ENCODE results near the gene KRT79.
A peak's percentile ranks its signal among the peaks of the same experiment; 100 is the strongest.

The KRT79 gene

DNA sequence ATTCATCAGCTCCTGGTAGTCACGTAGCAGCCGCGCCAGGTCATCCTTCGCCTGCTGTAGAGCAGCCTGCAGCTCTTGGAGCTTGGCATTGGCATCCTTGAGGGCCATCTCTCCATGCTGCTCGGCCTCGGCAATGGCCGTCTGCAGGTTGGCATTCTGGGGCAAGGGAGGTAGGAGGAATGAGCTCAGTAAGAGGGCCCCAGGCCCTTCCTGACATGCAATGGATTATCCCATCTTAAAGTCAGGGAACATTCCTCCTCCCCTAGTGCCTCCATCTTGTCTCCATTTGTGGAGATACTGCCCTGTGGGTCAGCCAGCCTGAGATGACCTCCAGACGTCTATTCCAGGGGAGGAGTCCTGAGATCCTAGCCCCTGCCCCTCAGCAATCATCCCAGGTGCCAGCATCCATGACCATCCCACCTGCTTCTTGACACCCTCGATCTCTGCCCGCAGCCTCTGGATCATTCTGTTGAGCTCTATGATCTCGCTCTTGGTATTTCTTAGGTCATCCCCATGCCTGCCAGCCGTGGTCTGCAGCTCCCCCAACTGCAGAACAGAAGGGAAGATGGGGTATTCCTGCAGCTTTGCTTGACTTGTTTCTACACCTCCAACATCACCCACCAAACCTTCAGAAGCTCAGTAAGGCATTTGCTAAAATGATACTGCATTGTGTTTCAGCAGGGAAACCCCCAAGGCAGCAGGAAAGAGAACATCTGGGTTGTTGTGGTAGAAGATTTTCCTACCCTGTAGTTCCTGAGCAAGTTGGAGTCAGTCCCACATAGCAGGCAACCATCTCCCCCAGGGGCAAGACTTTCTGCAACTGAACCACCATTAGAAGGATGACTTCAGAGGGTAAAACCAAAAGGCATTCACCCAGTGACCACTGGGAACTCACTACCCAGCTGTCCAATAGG, 42.6 kb downstream of the KRT79 start:
- no peak for DNase-seq
- Mint-ChIP-seq H3K36me3 (ENCODE audit: low read depth) (no peaks in the 10 kb centered on the region), H3K4me3 (no peak overlapping the region), H3K27ac (no peak overlapping the region), H3K4me1 (ENCODE audit: low read depth) (peaks cover 40% of the 10 kb centered on the region), H3K9me3 (no peaks in the 10 kb centered on the region), H3K27me3 (peaks cover 33% of the 10 kb centered on the region)

DNA sequence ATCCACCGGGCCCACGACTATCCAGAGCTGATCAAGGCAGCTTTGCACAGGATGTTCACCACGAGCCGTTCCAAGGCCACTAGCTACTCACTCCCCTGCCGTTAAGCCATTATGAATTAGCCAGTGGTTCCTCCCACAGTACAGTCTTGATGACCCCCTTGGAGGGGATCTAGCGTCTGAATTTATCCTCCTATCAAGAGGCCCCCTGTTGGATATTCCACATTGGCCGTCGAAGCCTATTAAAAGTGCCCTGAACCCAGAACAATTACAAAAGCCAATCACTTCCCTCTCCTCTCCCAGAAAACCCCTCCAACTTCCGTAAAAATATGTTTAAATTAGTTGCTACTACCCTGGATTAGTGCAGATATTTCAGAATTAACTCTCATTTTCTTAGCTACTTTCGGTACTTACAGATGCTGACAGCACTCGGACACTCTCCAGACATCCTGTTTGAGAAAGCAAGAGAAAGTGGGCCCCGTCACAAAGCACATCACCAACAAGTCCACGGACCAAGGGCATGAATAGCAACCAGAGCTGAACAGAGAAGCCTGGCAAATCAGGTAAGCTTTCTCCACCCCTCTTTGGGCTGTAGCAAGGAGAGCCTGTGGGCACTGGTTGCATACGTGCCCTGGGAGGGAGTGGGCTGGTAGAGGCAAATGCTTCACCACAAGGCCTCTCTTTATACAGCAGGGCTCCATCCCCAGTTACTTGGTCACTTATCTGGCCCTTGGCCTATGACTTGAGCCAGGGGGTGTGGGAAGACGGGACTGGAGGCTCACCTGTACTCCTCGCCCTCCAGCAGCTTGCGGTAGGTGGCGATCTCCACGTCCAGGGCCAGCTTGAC, 43.5 kb downstream of the KRT79 start:
- Mint-ChIP-seq H3K27me3 (peaks cover 33% of the 10 kb centered on the region), H3K4me1 (ENCODE audit: low read depth) (peaks cover 40% of the 10 kb centered on the region), H3K4me3 (no peak overlapping the region), H3K27ac (no peak overlapping the region), H3K9me3 (no peaks in the 10 kb centered on the region), H3K36me3 (ENCODE audit: low read depth) (no peaks in the 10 kb centered on the region)
- no peak for DNase-seq

DNA sequence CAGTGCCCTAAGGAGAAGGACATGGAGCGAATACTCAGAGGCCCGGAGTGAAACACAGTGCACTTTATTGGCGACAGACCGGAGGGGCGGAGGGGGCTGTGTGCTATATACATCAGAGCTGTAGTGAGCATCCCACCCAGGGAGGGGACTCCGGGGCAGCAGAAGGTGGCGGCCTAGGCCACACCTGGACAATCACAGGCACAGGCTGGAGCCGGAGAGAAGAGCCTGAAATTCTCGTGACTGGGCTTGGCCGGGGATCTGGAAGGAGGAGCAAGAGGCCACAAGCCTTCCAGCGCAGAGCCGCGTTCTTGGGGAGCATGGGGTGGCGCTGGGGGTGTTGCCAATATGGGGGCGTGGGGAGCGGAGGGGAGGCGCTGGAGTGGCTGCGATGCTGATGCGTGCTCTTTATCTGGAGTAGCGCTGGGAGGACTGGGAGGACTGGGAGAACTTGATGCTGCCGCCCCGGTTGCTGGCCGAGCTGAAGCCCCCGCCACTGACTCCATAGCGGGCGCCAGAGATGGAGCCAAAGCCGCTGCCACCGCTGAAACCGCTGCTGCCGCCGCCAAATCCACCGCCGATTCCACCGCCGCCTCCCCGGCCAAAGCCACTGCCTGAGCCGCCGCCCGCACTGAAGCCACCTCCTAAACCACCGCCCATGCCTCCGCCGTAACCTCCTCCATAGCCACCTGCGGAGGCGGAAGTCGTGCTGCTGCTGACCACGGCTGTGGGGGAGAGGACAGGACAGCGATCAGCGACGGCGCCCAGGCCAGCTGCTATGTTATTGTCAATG, 44.3 kb downstream of the KRT79 start:
- Mint-ChIP-seq H3K27me3 (peaks cover 33% of the 10 kb centered on the region), H3K4me1 (ENCODE audit: low read depth) (peaks cover 38% of the 10 kb centered on the region), H3K4me3 (no peak overlapping the region), H3K27ac (no peak overlapping the region), H3K9me3 (no peaks in the 10 kb centered on the region), H3K36me3 (ENCODE audit: low read depth) (no peaks in the 10 kb centered on the region)
- peak; percentile 34 for DNase-seq

DNA sequence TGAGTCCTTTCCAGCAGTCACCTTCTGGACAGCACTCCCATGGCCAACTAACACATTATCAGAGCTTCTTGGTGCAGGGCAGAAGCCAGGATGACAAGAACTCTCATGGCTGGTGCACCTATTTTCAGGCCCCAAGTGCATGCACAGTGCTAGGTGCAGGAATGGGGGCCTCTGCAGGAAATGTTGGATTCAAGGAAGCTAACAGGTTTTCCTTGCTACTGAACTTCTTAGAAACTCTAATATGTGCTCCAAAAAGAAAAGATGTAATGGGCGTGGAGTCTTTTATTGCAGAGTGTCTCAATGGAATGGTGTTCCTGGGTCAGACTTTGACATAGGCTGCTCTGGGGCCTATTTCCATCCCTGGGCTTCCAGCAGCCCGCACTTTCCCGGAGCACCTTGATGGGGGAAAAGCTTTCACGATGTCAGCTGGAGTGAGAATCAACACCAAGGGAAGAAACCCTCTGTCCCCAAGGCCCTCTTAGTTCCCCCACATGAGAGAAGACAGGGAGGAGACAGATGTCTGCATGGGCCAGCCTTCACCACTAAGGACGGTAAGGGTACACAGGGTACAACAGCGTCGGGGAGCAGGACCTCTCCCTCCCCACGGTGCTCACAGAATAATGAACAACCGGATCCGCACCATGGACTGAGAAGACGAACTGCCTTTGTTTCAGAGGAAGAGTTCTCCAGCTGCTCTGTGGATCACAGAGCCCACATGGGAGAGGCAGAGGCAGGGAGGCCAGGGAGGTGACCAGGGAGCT, 45.1 kb downstream of the KRT79 start:
- H3K36me3 Mint-ChIP-seq (ENCODE audit: low read depth), result no peaks in the 10 kb centered on the region
- no peak overlapping the region for H3K4me3 Mint-ChIP-seq
- DNase-seq, result no peak
- H3K27me3 Mint-ChIP-seq, result peaks cover 33% of the 10 kb centered on the region
- H3K27ac Mint-ChIP-seq, result no peak overlapping the region
- no peaks in the 10 kb centered on the region for H3K9me3 Mint-ChIP-seq
- peaks cover 30% of the 10 kb centered on the region for H3K4me1 Mint-ChIP-seq (ENCODE audit: low read depth)

DNA sequence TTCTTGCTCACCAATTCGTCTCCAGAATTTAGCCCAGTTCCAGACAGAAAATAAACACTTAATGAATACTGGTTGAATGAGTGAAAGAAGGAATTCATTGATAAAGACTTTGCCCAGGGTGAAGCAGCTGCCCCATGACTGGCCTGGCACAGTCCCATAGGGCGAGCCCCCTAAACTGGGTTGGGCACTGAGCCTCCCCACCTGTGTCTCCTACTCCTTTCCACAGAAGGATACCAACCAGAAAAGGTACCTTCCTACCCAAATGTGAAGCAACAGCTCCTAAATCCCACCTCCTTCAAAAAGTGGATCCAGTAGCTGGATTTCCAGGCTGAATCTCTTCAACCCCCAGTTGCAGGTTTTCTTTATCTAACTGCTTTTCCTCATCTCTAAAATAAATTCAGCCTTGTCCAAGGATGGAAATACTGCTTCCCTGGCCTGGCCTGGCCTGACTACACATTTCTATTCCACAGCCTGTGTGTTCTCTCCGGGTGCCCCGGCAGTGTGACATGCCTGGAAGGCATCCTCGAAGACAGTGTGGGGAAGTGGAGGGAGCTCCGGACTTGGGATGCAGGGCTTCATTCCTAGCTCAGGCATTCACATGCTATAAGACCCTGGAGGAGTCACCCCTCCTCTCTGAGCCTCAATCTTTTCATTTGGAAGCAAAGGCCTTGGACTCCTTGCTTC, 45.8 kb downstream of the KRT79 start:
- Mint-ChIP-seq H3K9me3 (no peaks in the 10 kb centered on the region), H3K36me3 (ENCODE audit: low read depth) (no peaks in the 10 kb centered on the region), H3K27ac (no peak overlapping the region), H3K4me1 (ENCODE audit: low read depth) (peaks cover 27% of the 10 kb centered on the region), H3K4me3 (no peak overlapping the region), H3K27me3 (peaks cover 35% of the 10 kb centered on the region)
- DNase-seq, result no peak

DNA sequence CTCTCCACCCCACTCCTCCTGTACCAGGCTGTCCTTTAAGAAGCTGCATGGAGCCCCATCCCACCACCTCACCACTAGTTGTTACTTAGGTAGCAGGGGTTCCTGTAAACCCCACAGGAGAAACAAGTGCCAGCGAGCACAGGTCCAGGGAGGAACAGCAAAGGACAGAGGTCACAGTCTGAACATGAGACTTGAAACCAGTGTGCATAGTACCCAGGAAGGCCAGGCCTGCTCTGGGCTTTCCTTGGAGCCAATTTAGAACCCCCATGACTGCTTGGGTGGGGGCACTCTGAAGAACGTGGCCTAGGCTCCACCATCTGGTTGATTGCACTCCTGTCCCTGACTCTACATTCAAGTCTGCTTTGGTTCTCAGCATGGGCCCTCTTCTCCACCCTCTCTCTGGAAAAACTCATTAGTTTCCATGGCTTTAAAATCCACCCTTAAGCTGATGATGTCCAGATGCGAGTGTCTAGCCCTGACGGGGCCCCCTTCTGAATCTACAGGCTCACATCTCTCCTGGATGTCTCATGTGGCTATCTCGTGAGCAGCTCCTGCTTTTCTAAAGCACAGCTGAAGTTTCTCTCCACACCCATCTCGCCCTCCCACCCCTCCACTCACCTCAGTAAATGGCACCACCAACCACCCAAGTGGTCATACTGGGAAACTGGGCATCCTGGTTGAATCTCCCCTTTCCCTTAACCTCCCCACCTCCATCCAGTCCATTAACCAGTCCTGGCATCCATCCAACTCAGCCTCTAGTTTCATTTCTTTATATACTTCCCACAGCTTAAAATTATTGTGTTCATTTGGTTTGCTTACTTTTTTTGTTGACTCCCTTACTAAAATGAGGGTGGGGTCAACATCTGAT, 46.6 kb downstream of the KRT79 start:
- H3K27ac Mint-ChIP-seq, result no peak overlapping the region
- H3K27me3 Mint-ChIP-seq, result peaks cover 36% of the 10 kb centered on the region
- no peaks in the 10 kb centered on the region for H3K9me3 Mint-ChIP-seq
- peaks cover 20% of the 10 kb centered on the region for H3K4me1 Mint-ChIP-seq (ENCODE audit: low read depth)
- no peaks in the 10 kb centered on the region for H3K36me3 Mint-ChIP-seq (ENCODE audit: low read depth)
- H3K4me3 Mint-ChIP-seq, result no peak overlapping the region
- no peak for DNase-seq

DNA sequence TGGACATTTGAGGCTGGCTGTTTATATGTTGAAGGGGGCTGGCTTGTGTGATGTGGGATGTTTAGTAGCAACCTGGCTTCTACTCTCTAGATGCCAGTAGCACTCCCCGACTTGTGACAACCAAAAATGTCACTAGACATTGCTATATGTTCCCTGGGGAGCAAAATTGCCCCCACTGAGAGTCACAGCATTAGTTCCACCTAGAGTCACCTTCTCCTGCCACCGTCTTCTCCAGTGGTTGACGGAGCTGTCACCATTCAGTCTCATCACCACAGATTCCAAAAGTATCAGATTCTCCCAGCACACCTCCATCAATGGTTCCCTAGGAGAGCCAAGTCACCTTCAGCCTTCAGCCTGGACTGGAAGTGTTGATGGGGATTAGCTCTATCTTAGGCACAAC, 49.2 kb downstream of the KRT79 start:
- Mint-ChIP-seq H3K9me3 (no peaks in the 10 kb centered on the region), H3K4me1 (ENCODE audit: low read depth) (peaks cover 4% of the 10 kb centered on the region), H3K4me3 (no peak overlapping the region), H3K27ac (no peak overlapping the region), H3K27me3 (peaks cover 26% of the 10 kb centered on the region), H3K36me3 (ENCODE audit: low read depth) (no peaks in the 10 kb centered on the region)
- no peak for DNase-seq

DNA sequence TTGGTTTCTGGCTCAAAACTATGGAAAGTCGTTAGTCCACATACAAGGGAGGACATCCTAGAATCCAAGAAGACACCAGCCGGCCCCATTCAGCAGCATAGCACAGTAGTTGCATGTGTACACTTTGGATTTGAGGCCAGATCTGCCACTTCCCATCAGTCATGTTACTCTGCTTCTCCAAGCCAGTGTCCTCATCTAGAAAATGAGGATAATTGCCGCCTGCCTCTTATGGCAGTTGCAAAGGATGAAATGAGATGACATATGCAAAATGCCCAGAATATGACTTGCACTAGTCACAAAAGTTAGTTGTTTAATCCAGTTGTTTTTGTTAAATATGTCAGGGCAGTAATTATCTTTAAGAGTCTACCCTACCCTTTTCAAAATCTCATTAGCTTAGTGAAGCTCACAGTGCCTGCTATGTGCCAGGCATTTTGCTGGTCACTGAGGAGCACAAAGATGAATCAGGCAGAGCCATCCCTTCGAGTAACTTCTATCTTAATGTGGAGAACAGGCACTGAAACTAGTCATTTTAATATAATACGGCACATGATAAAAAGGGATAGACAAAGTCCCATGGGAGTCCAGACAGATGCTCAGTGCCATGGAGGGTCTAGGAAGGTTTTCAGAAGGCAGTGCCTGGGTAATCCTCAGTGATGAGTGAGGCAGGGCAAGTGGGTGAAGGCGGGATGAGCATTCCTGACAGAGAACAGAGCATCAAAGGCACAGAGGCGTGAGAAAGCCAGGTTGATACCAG, 50.4 kb downstream of the KRT79 start:
- Mint-ChIP-seq H3K4me3 (no peak overlapping the region), H3K9me3 (no peaks in the 10 kb centered on the region), H3K36me3 (ENCODE audit: low read depth) (no peaks in the 10 kb centered on the region), H3K4me1 (ENCODE audit: low read depth) (no peaks in the 10 kb centered on the region), H3K27ac (no peak overlapping the region), H3K27me3 (peaks cover 14% of the 10 kb centered on the region)
- DNase-seq, result no peak

DNA sequence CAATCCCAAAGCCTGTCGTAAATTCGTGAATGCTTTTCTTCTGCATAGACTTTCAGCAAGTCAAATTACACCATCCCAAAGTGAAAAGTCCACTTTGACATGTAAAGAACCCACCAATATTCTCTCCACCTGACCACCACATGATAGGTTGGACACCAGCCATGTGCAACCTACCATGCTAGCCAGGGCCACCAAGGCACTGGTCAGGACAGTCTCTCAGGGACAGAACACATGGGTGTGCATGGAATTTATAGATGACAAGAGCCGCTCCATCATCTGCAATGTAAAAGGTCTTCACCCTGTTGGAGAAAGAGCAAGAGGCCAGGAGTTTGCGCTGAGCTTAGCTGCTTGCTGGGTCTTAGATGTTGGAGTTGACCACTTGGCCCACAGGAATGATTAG, 51.6 kb downstream of the KRT79 start:
- H3K4me3 Mint-ChIP-seq, result no peak overlapping the region
- no peaks in the 10 kb centered on the region for H3K9me3 Mint-ChIP-seq
- no peak overlapping the region for H3K27ac Mint-ChIP-seq
- H3K36me3 Mint-ChIP-seq (ENCODE audit: low read depth), result no peaks in the 10 kb centered on the region
- DNase-seq, result no peak
- H3K4me1 Mint-ChIP-seq (ENCODE audit: low read depth), result no peaks in the 10 kb centered on the region
- H3K27me3 Mint-ChIP-seq, result peaks cover 3% of the 10 kb centered on the region

DNA sequence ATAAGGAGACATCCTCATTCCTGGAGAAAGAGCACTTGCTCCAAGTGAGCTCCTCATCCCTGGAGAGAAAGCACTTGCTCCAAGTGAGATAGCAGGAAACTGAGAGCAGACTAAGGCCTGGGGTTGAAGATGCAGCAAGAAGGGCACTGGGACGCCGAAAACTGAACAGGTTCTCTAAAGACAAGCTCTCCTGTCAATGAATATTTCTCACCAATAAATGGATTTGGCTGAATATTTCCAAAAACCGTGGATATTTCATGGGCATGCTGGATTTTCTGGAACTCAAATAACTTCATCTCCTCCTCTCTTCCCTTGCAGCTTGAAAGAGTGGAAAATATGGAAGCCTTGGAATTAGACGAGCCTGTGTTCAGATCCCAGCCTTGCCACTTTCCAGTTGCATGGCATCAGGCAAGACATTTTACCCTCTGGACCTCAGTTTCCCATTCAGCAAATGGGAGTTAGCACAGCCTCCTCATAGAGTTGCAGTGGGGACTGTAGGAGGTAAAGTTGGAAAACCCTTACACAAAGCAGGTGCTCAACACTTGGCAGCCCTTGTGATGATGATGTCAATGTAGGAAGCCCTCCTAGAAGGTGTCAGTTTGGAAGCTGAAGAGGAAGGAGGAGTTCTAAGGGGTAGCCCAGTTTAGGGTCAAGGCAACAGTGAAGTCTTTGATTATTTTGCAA, 52.6 kb downstream of the KRT79 start:
- Mint-ChIP-seq H3K27me3 (peaks cover 3% of the 10 kb centered on the region), H3K27ac (no peak overlapping the region), H3K9me3 (no peaks in the 10 kb centered on the region), H3K36me3 (ENCODE audit: low read depth) (no peaks in the 10 kb centered on the region), H3K4me3 (no peak overlapping the region), H3K4me1 (ENCODE audit: low read depth) (no peaks in the 10 kb centered on the region)
- DNase-seq, result no peak

DNA sequence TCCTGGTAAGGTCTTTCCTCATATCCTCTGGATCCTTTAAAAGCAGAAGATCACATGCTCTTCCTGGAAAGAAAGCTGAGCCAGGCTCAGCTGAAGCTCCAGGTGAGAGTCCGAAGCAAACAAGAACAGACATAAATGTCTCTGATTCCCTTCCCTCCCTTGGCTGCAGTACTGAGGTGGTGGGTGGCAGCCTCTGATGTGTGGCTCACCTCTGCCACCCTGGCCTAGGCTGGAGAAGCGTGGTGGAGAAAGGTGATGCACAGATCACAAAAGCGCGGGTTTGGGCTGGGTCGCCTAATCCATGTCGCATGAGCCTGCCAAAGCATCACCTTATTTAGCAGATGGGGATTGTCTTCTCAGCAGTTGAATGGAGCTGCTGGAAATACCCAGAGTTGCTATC, 54.2 kb downstream of the KRT79 start:
- H3K4me1 Mint-ChIP-seq (ENCODE audit: low read depth), result no peaks in the 10 kb centered on the region
- no peak overlapping the region for H3K27ac Mint-ChIP-seq
- H3K36me3 Mint-ChIP-seq (ENCODE audit: low read depth), result no peaks in the 10 kb centered on the region
- H3K27me3 Mint-ChIP-seq, result peaks cover 3% of the 10 kb centered on the region
- H3K4me3 Mint-ChIP-seq, result no peak overlapping the region
- H3K9me3 Mint-ChIP-seq, result no peaks in the 10 kb centered on the region
- no peak for DNase-seq

DNA sequence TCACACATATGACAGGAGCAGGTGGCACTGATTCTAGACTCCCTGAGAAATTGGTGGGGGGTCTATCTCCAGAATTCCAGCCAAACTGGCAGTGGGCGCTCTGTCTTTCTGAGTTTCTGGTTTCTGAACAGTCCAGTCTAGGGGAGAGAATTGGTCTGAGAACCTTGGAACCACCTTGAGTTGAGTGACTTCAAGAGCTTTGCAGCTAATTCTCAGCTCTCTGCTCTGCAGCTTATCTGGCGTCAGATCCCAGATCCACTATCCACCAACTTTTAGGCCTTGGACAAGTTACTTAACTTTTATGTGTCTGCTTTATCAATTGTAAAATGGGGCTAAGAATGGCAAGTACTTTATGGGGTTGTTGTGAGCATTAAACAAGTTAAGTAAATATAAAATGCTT, 55.3 kb downstream of the KRT79 start:
- DNase-seq, result no peak
- H3K4me1 Mint-ChIP-seq (ENCODE audit: low read depth), result no peaks in the 10 kb centered on the region
- H3K4me3 Mint-ChIP-seq, result no peak overlapping the region
- H3K36me3 Mint-ChIP-seq (ENCODE audit: low read depth), result no peaks in the 10 kb centered on the region
- no peak overlapping the region for H3K27ac Mint-ChIP-seq
- peaks cover 3% of the 10 kb centered on the region for H3K27me3 Mint-ChIP-seq
- H3K9me3 Mint-ChIP-seq, result no peaks in the 10 kb centered on the region
